Peyer's patch (tissue), 4 donors: Measurements from ENCODE around the gene TSPAN31. TPM values are rescaled to one million over a fixed set of nuclear protein-coding genes. Genes with fewer than 3 reads are reported as not detected.

Experiments used
- DNase-seq, 3 donors: peaks; one replicate each; pipeline ENCODE4 v3.0.0-alpha.2; 2017 to 2019
- H3K27ac ChIP-seq, 4 donors: fragments of 200-600 bp; sonication (generic); one replicate each; pipeline ENCODE4 v1.5.1; 2016 to 2019
- H3K27me3 ChIP-seq, 2 donors: fragments of 200-600 bp; sonication (generic); one replicate each; pipeline ENCODE4 v1.5.1; 2019
- H3K36me3 ChIP-seq, 3 donors: fragments of 200-600 bp; sonication (generic); one replicate each; pipeline ENCODE4 v1.5.1; 2016 to 2019
- H3K4me1 ChIP-seq, 4 donors: fragments of 200-600 bp; sonication (generic); one replicate each; pipeline ENCODE4 v1.5.1; 2016 to 2019
- H3K4me3 ChIP-seq, 4 donors: fragments of 200-600 bp; sonication (generic); 1 replicate in 3 of 4; 2 replicates in 1 of 4; pipeline ENCODE4 v1.5.1; 2016 to 2019; ENCODE audit warnings: mild to moderate bottlenecking in 1 of 4
- H3K9me3 ChIP-seq, 4 donors: fragments of 200-600 bp; sonication (generic); one replicate each; pipeline ENCODE4 v1.5.1; 2016 to 2019; ENCODE audit warnings: mild to moderate bottlenecking in 1 of 4
- CTCF ChIP-seq, 6 experiments: fragments of 450-650 bp in 4 of 6; fragments of 200-600 bp in 2 of 6; sonication (generic) in 1 of 6; IDR thresholded peaks; one replicate each; pipeline ENCODE4 v1.5.1; 2017 to 2019; ENCODE audit warnings: antibody characterized with exemption in 6 of 6, mild to moderate bottlenecking in 3 of 6, moderate library complexity in 1 of 6
- POLR2A ChIP-seq, 2 donors: fragments of 450-650 bp; IDR thresholded peaks; one replicate each; pipeline ENCODE4 v1.5.1; 2017; ENCODE audit warnings: antibody characterized with exemption in 2 of 2, mild to moderate bottlenecking in 2 of 2, moderate library complexity in 2 of 2
- total RNA-seq, 4 donors: library from RNA; depleted of rRNA; stranded (reverse); fragments of >200 nt; gene quantifications; one replicate each; pipeline ENCODE4 v1.1.0, GENCODE V29; 2016

TSPAN31 gene
- total RNA-seq, 4 donors from 2014 or later = 45.7 to 65.7 (median 55.6) TPM

GRCh38 chr12:57755454-57756372, 10.9 kb downstream of the TSPAN31 start:
- H3K27ac ChIP-seq = peak overlapping the region; percentile 65 to 90 (median 84)
- no peaks in the 10 kb centered on the region for H3K27me3 ChIP-seq
- TF ChIP-seq CTCF (IDR thresholded peaks at IDR 0.05) (no peak), POLR2A (IDR thresholded peaks at IDR 0.05) (peak; percentile 26 to 35)
- peak overlapping the region; percentile 73 to 89 (median 80) for H3K4me3 ChIP-seq
- H3K9me3 ChIP-seq = no peaks in the 10 kb centered on the region
- peaks cover 0 to 15% (median 0%) of the 10 kb centered on the region in 3 donors for H3K36me3 ChIP-seq
- H3K4me1 ChIP-seq = peaks cover 0 to 34% (median 4%) of the 10 kb centered on the region in 4 donors
- peak; percentile 49 to 80 (median 76) for DNase-seq

DNA sequence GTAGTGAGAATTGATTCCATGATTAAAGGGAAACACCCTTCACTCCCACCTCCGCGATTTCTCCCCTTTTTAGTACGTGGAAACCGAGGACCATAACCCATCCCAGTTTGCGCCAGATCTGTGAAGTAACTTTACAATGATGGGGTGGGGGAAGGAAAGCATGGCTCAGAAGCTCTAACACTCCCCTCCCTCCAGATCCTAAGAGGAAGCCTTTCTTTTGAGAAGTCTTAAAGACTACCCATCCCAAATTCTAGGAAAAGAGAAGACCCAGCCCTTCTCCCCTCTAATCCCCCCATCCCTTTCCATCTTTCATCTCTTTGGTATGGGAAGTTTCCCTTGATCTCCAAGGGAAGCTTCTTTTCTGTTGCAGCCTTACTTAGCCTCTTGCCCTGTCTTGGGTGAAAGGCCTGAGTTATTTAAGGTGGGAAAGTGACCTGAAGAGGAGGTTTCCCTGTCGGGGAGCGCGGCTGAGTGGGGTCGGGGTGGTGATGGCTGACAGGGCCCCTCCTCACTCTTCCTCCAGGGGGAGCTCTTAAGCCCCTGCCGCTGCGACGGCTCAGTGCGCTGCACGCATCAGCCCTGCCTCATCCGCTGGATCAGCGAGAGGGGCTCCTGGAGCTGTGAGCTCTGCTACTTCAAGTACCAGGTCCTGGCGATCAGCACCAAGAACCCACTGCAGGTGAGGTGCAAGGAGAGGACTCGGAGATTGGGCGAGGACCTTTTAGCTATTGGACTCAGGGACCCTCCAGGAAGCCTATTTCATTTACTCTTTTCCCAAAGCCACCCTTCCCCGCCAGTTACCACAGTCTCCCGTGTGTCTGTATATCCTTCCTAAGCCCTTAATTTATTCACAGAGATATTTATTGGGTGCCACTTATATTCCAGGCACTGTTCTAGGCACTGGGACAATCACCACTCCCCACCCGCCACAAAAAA, 11.8 kb downstream of the TSPAN31 start:
- Histone ChIP-seq H3K27ac (peak overlapping the region in 3 of 4 donors; percentile 65 to 90 (median 88)), H3K9me3 (no peaks in the 10 kb centered on the region), H3K4me1 (peaks cover 0 to 24% (median 4%) of the 10 kb centered on the region in 4 donors), H3K4me3 (peak overlapping the region; percentile 73 to 89 (median 80)), H3K36me3 (peaks cover 0 to 15% (median 0%) of the 10 kb centered on the region in 3 donors), H3K27me3 (no peaks in the 10 kb centered on the region)
- peak; percentile 53 to 75 (median 69) for DNase-seq
- peak; percentile 18 to 81 (median 58) for TF ChIP-seq CTCF (IDR thresholded peaks at IDR 0.05)
- no peak for TF ChIP-seq POLR2A (IDR thresholded peaks at IDR 0.05)

DNA sequence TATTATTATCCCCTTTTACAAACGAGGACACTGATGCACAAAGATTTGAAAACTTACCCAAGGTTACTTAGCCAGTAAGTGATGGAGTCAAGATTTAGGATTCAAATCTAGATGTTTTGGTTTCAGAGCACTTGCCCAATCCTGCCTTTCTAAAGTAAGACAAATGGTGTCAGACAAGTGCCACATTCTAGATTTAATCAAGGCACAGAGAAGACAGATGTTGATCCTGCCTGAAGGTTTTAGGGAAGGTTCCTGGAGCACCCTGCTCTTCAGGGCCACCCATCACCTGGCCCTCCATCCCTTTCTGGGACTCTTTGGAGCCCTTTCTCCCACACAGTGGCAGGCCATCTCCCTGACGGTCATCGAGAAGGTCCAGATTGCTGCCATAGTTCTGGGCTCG, 12.9 kb downstream of the TSPAN31 start:
- H3K4me3 ChIP-seq = no peak overlapping the region
- H3K4me1 ChIP-seq = peaks cover 0 to 23% (median 4%) of the 10 kb centered on the region in 4 donors
- no peaks in the 10 kb centered on the region for H3K9me3 ChIP-seq
- no peaks in the 10 kb centered on the region for H3K27me3 ChIP-seq
- H3K27ac ChIP-seq = no peak overlapping the region
- no peak for DNase-seq
- peaks cover 0 to 15% (median 0%) of the 10 kb centered on the region in 3 donors for H3K36me3 ChIP-seq
- TF ChIP-seq CTCF (IDR thresholded peaks at IDR 0.05) (no peak), POLR2A (IDR thresholded peaks at IDR 0.05) (no peak)

DNA sequence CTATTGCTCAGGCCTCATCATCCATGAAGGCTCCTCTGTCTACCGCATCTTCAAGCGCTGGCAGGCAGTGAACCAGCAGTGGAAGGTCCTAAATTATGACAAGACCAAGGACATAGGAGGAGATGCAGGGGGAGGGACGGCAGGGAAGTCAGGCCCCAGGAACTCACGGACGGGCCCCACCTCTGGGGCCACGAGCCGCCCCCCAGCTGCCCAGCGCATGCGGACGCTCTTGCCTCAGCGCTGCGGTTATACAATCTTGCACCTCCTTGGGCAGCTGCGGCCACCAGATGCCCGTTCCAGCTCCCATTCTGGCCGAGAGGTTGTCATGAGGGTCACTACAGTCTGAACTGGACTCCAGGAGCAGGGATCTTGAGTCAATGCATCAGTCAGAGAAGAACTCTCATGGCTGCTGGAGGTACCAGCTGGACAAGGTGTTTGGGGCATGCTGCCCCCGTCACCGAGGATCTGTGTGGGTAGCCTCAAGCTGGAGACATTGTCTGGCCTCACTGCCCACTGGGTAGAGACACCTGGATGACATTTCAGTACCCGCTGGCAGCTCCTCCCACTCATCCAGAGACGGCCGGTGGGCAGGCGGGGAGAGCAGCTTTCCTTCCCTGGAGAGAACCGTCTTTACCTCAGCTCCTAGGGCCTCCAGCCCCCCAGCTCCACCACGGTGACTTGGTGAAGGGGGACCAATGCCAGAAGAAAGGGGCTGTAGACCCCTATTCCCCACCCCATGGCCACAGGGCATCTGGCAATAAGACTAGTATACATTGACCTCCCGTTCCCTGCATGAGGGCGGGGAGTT, 13.9 kb downstream of the TSPAN31 start:
- Histone ChIP-seq H3K4me3 (no peak overlapping the region), H3K27me3 (no peaks in the 10 kb centered on the region), H3K9me3 (no peaks in the 10 kb centered on the region), H3K36me3 (peaks cover 0 to 15% (median 0%) of the 10 kb centered on the region in 3 donors), H3K4me1 (peaks cover 0 to 21% (median 4%) of the 10 kb centered on the region in 4 donors), H3K27ac (no peak overlapping the region)
- no peak for DNase-seq
- TF ChIP-seq CTCF (IDR thresholded peaks at IDR 0.05) = no peak
- TF ChIP-seq POLR2A (IDR thresholded peaks at IDR 0.05) = no peak
